MG63 (cell line): Measurements from ENCODE around the gene ITGA8. TPM values are rescaled to one million over a fixed set of nuclear protein-coding genes. Genes with fewer than 3 reads are reported as not detected.
"Not testable (repeated sequence)": the region's sequence is repeated elsewhere in the genome, so short reads cannot be mapped to it uniquely, and the experiment has no call there.

Experiments used
- DNase-seq: peaks from one replicate; pipeline ENCODE4 v3.0.0-alpha.2; 2020
- H3K27me3 ChIP-seq: fragments of 250-450 bp; sonication (Bioruptor Pico); 2 replicates; pipeline ENCODE4 v1.5.1; 2020; ENCODE audit warnings: mild to moderate bottlenecking, moderate library complexity
- H3K36me3 ChIP-seq: fragments of 250-450 bp; sonication (Bioruptor Pico); 2 replicates; pipeline ENCODE4 v1.5.1; 2020; ENCODE audit warnings: mild to moderate bottlenecking, moderate library complexity
- H3K4me3 ChIP-seq: fragments of 250-450 bp; sonication (Bioruptor Pico); 2 replicates; pipeline ENCODE4 v1.5.1; 2020; ENCODE audit warnings: mild to moderate bottlenecking, moderate library complexity
- H3K9me3 ChIP-seq: fragments of 250-450 bp; sonication (Bioruptor Pico); 2 replicates; pipeline ENCODE4 v1.5.1; 2020; ENCODE audit warnings: mild to moderate bottlenecking, moderate library complexity
- total RNA-seq: library from RNA; depleted of rRNA; stranded (reverse); fragments of >200 nt; shearing (Covaris generic); gene quantifications from 2 replicates; pipeline ENCODE4 v1.2.3, GENCODE V29; 2014; ENCODE audit warnings: low replicate concordance

The ITGA8 gene
- total RNA-seq, 1 experiment from 2014 or later = 0.03 TPM

DNA sequence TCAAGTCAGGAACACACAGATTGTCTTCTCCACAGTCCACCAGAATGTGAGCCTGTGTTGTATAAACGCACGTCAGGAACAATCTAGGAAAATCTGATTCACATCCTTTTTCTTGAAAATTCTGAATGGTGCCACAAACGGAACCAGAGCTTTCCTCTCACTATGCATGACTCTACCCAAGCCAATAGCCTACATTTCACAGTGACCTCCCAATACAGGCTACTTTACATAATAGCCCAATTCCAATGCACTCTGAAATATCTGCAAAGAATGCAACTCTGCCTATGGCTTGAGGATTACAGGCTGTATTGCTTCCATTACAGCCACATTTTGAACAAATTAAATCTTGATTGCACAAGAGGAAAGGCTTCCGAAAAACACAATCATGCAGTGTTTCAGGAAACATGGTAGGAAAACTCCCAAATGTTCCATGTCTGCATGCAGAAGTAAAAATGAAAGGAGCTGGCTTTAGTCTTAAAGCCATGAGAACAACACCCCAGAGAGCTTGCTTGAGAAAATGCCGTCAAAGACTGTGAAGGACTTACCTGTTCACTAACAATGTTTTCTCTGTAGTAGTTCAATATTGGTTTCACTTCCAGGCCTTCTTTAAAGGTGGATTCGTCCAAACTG, 113.9 kb downstream of the ITGA8 start:
- no peaks in the 10 kb centered on the region for H3K36me3 ChIP-seq
- H3K27me3 ChIP-seq = no peaks in the 10 kb centered on the region; the same call in none of the 2 replicates
- no peak overlapping the region for H3K4me3 ChIP-seq
- DNase-seq = no peak
- no peaks in the 10 kb centered on the region for H3K9me3 ChIP-seq

DNA sequence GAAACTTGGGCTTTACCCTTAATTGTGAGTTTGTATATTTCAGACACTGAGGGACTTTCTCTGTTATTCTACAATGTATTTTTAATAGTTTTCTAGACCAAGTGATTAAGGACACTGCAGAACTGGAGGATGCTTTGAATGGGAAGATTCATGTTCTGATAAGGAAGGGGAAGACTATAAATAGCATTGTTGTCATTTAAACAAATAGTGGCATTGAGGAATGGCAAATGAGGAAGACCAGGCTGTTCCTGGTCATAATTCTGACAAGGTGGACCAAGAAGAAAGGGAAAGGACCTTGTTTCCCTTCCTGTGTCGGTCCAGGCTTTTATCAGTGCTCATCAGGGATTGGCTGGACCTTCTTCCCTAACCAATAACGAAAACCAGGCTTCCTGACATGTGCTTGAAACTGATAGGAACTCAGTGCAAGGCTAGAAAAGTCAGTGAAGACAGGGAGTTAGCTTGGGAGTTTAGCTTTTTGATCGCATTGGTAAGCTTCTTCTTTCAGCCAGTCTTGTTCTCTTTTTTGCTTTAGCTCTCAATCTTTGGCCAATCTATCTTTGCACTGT, 116.2 kb downstream of the ITGA8 start:
- no peak for DNase-seq
- no peaks in the 10 kb centered on the region; the same call in none of the 2 replicates for H3K27me3 ChIP-seq
- no peak overlapping the region for H3K4me3 ChIP-seq
- no peaks in the 10 kb centered on the region for H3K36me3 ChIP-seq
- no peaks in the 10 kb centered on the region for H3K9me3 ChIP-seq

DNA sequence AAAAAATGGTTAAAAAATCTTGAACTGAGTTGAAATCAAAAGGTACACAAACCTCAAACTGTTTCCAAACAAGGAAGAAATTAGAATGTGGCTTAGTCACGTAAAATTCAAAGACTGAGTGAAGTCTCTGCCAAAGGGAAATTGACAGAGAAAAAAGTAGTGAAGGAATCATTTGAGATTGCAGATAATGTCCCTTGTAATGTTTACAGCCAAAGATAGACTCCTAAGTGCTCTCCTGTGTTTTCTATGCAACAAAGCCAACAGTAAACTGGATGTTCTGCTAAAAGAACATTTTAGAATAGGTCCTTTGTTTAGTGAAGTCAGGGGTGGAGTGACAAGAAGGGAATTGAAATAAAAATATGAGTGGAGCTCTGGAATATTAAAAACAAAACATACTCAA, 117.9 kb downstream of the ITGA8 start:
- no peak overlapping the region for H3K4me3 ChIP-seq
- no peak for DNase-seq
- no peaks in the 10 kb centered on the region; the same call in none of the 2 replicates for H3K27me3 ChIP-seq
- no peaks in the 10 kb centered on the region for H3K36me3 ChIP-seq
- H3K9me3 ChIP-seq = no peaks in the 10 kb centered on the region

DNA sequence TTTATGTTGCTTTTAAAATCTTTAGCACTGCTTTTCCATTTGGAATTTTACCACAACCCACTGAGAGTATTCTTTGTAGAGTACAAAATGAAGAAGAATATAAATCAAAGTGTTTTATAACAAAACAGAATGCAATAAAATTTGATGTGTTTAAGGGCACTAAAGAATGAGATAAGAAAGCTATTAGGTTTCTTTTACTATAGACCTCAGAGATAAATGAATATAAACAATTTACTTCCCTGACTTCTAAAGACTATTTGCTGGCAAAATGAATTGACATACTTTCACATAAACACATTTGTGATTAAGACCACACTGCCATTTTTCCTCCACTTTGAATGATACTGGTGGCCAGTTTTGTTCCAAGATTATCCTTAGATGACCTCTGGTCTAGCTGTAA, 124.5 kb downstream of the ITGA8 start:
- no peak for DNase-seq
- Histone ChIP-seq H3K4me3 (no peak overlapping the region), H3K36me3 (no peaks in the 10 kb centered on the region), H3K27me3 (0 out of 2 replicates have a peak, but pooled peaks cover 2% of the 10 kb centered on the region), H3K9me3 (no peaks in the 10 kb centered on the region)

DNA sequence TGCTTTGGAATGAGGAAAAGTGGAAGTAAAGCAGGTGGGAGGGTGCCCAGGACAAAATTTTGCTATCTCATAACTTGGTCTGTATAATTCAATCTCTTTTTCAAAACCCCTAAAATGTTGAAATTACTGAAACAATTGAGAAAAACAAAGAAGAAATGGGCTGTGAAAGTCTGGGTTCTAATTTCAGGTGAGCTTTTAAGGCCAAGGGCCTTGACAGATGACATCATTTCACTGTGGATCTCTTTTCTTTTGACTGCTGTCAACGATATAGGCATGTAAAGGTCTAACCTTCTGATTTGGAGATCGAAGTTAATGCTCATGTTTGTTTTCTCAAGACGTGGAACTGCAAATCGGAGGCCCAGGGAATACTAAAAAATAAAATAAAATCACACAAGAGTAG, 127.8 kb downstream of the ITGA8 start:
- Histone ChIP-seq H3K27me3 (0 out of 2 replicates have a peak, but pooled peaks cover 2% of the 10 kb centered on the region), H3K9me3 (peaks cover 3% of the 10 kb centered on the region; the same call in 1 of the 2 replicates), H3K4me3 (no peak overlapping the region), H3K36me3 (no peaks in the 10 kb centered on the region)
- no peak for DNase-seq

DNA sequence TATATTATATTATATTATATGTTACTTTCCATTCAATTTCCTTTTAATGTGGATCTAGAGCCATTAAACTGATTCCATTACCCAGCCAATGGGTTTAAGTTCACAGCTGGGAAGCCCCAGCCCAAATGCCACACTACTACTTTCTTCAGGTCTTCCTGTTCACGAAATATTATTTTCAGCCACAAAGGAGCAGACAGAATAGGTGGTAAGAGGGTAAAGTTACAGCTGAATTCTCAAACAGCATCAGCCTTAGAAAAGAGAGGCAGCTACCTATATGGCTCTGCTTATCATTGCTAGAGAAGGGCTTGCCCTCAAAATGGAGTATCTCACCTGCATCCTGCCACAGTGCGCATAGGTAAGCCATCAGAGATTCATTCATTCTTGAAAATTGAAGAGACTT, 128.3 kb downstream of the ITGA8 start:
- Histone ChIP-seq H3K36me3 (no peaks in the 10 kb centered on the region), H3K27me3 (no peaks in the 10 kb centered on the region), H3K9me3 (peaks cover 3% of the 10 kb centered on the region; the same call in 1 of the 2 replicates), H3K4me3 (no peak overlapping the region)
- DNase-seq = no peak

DNA sequence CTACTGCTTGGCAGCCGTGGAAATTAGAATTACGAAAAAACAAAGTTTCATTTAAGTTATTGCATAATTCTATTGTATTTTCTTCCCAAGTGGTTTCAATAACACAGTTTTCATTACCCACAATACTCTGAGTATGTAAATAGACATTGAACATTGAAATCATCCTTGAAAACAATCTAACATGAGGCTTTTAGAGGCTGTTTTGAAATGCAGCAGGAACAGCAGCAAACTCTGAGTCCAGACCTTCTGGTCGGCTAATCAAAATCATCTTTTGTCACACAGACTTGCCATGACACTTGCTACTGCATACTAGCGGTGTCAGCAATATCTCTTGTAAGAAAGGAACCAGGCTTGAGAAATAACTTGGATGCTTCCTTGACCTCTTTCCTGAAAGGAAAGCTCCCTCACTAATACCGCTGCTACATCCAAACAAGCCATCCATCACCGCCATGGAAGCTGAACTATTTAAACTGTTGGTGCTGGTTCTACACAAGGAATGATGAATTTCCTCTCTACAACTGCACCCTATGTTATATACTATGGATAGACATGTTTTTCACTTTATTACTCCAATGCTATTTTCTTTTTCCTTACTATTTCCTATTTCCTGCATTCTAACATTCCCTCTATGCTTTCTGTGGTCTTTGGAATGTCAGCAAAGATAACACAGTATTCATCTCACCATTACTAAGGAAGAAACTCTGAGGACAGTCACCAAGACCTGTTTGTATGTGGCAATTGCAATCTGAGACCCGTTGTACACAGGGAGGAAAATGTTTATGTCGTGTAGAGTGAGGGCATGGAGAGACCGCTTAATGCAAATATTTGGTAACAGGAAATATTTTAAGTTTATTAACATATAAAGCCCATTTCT, 130.8 kb downstream of the ITGA8 start:
- Histone ChIP-seq H3K36me3 (no peaks in the 10 kb centered on the region), H3K27me3 (no peaks in the 10 kb centered on the region), H3K4me3 (no peak overlapping the region), H3K9me3 (peaks cover 3% of the 10 kb centered on the region; the same call in 1 of the 2 replicates)
- DNase-seq = no peak

DNA sequence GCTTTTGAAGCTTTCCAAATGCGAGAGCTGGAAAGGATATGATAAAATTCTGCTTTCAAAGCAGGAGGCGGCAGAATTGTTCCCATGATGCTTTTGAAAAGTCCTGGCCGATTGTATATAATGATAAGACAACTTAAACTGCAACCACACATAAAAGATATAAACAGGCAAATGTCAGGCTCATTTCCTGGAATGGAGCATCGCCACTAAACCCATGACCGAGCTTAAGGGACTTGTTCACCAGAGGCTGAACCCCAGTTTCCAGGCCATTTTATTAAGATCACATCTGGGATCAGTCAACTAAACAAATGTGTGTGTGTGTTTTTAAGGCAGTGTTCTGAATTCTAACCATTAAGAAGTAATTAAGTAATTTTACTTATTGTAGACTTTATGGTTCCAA, 131.6 kb downstream of the ITGA8 start:
- Histone ChIP-seq H3K36me3 (no peaks in the 10 kb centered on the region), H3K9me3 (peaks cover 3% of the 10 kb centered on the region; the same call in 1 of the 2 replicates), H3K4me3 (no peak overlapping the region), H3K27me3 (no peaks in the 10 kb centered on the region)
- no peak for DNase-seq

DNA sequence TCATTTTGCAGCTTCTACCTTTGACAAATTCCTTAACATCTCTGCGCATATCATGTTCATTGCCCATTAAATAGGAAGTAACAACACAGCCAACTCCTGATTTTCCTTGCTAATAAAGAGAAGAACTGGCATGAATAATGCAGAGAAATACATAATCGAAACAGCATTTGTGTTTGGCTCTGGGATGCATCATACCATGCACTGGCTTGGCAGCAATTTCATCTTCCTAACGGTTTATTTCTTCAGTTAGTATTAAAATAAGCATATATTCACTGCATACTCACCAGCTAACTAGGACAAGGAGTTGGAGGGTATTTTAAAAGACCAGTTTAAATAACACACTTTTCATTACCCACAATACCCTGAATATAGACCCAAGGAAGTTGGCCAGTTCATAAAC, 132.5 kb downstream of the ITGA8 start:
- DNase-seq = no peak
- H3K4me3 ChIP-seq = no peak overlapping the region

DNA sequence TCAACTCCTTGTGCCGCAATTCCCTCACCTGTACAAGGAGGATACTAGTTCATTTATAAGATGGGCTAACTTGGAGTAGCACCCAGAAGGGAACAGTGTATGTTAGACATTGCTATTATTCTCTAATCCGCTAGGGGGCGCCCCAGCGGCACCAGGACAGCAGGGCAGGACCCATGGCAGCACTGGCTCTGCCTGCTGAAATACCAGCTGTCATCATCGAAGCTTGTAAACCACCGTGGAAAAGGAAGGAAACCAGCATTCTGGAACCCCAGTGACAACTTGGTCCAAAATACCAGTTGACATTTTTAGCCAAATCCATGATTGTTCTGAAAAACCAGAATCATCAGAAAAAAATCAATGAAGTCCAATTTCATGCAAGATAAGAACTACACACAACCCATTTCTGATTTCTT, 134.4 kb downstream of the ITGA8 start:
- Histone ChIP-seq H3K27me3 (no peaks in the 10 kb centered on the region), H3K4me3 (no peak overlapping the region), H3K9me3 (peaks cover 12% of the 10 kb centered on the region), H3K36me3 (no peaks in the 10 kb centered on the region)
- DNase-seq = peak; percentile 57

More for the DNA sequence above, 132.5 kb downstream of the ITGA8 start:
- Histone ChIP-seq H3K9me3 (peaks cover 5% of the 10 kb centered on the region; the same call in 1 of the 2 replicates), H3K27me3 (no peaks in the 10 kb centered on the region), H3K36me3 (no peaks in the 10 kb centered on the region)

DNA sequence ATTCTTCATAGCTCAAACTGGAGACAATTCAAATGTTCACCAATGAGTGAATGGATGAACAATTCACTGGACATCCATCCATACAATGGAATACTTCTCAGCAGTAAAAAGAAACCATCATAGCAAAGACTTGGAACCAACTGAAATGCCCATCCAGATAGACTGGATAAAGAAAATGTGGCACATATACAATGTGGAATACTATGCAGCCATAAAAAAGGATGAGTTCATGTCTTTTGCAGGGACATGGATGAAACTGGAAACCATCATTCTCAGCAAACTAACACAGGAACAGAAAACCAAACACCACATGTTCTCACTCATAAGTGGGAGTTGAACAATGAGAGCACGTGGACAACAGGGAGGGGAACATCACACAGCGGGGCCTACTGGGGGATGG, 136.8 kb downstream of the ITGA8 start:
- not testable (repeated sequence) for H3K9me3 ChIP-seq, DNase-seq, H3K27me3 ChIP-seq

DNA sequence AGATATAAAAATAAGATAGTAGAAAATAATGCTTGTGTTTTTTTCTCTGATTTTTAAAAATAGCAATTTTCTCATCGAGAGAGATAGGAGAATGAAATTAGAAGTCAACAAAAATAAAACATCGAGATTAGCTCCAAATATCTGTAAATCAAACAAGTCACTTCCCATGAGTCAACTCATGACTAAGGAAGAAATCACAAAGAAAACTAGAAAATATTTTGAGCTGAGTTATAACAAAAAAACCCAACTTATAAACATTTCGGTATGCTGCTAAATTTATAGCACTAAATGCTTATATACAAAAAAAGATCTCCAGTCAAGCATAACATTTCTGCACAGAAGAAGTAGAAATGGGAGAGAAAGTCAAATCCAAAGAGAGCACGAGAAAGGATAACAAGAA, 140.1 kb downstream of the ITGA8 start:
- Histone ChIP-seq H3K36me3 (no peaks in the 10 kb centered on the region), H3K27me3 (no peaks in the 10 kb centered on the region), H3K4me3 (peak overlapping the region; percentile 7; the same call in 1 of the 2 replicates), H3K9me3 (peaks cover 9% of the 10 kb centered on the region)
- no peak for DNase-seq

More for the DNA sequence above, 136.8 kb downstream of the ITGA8 start:
- H3K4me3 ChIP-seq, H3K36me3 ChIP-seq: not testable (repeated sequence)

DNA sequence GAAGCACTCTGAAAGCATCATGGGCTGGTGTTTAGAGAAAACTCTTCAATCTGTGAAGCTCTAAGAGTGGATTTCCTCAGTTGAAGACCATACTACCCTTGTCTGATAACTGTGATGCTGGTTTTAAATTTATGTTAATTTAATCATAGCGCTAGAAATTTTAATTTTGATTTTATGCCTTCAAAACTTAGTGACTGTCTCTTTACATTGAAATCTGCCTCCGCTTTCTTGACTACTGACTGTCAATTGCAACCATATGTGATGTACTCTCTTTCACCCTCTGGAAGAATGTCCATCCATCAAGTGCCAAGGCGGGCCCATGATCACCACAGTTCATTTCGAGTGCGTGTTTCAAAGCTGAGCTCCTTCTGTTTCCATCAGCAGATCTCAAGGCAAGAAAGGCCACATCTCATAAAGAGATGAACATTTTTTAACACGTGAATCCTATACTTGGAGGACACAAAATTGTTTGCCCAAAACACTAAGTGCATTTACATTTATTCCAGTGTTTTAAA, 147.1 kb downstream of the ITGA8 start:
- Histone ChIP-seq H3K27me3 (no peaks in the 10 kb centered on the region), H3K9me3 (no peaks in the 10 kb centered on the region), H3K36me3 (no peaks in the 10 kb centered on the region), H3K4me3 (no peak overlapping the region)
- no peak for DNase-seq

DNA sequence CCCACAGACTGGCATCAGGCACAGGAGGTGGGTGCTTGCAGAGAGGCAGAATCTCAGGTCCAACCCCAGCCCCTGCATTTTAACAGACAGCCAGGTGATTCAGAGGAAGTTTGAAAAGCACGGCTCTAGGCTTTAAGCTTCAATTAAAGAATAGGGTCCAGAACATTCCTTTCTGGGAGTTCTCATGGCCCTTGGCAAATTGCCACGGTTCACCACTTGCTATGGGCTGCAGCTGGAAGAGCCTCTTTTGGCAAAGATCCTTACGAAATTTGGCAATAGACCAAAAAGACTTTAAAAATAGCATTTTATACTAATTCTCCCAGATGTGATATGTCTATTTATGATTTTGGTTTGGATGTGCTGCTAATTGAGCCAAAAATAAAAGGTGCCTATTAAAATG, 148.1 kb downstream of the ITGA8 start:
- DNase-seq = peak; percentile 67
- no peaks in the 10 kb centered on the region for H3K9me3 ChIP-seq

DNA sequence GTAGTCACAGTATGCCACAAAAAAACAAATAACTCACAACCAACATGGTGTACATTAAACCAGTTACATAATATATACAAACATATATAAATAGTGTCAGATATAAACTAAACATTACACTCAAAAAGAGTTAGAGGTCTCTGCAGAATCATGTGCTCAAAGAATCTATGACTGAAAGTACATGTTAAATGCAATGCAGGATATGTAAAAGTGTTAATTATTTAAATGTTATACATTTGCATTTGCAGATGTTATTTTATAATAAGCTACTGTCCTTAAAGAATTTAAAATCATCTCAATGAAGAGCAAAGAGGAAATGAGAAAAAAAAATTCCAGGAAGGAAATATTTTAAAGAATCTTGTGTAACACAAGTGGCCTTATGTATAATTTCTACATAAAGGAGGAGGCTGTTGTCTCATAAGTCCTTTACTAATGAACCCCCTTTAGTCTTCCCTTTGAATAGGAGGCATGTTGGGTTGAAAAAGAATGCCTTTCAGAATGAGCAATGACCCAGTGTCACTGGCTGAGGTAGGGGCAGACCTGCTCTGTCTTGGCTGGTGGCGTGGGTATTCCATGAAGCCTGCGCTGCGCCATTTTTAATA, 148.9 kb downstream of the ITGA8 start:
- Histone ChIP-seq H3K27me3 (no peaks in the 10 kb centered on the region), H3K4me3 (no peak overlapping the region), H3K9me3 (no peaks in the 10 kb centered on the region), H3K36me3 (no peaks in the 10 kb centered on the region)
- no peak for DNase-seq

More for the DNA sequence above, 148.1 kb downstream of the ITGA8 start:
- no peaks in the 10 kb centered on the region for H3K27me3 ChIP-seq
- H3K4me3 ChIP-seq = no peak overlapping the region
- H3K36me3 ChIP-seq = no peaks in the 10 kb centered on the region

DNA sequence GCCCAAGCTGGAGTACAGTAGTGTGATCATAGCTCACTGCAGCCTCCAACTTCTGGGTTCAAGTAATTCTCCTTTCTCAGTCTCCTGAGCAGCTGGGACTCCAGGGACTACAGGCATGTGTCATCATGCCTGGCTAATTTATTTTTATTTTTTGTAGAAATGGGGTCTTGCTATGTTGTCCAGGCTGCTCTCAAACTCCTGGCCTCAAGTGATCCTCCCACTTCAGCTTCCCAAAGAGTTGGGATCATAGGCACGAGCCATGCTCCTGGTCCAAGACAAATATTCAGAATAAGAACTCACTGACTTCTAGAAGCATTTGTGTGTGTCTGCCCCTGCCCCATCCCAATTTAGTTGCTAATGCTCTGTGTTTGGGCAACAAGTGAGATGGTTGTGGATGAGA, 151.8 kb downstream of the ITGA8 start:
- no peaks in the 10 kb centered on the region for H3K27me3 ChIP-seq
- H3K9me3 ChIP-seq = no peaks in the 10 kb centered on the region

DNA sequence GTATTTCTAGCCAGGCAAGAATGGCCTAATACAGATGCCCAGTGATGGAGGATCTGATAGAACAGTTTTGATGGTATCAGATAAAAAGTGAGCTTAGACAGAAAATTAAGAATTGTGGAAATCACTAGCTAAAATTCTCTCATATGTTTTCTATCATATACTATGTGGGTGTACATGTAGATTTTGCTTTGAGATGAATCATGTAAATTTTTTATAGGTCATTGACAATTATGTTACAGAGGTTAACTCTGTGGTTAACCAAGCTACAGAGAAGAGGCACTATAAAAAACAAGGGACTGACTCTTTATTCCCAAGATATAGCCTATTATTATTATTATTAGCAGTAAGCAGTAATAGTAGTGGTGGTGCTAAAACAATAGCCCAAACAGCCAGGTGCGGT, 156.5 kb downstream of the ITGA8 start:
- no peaks in the 10 kb centered on the region; the same call in 1 of the 2 replicates for H3K27me3 ChIP-seq
- no peaks in the 10 kb centered on the region for H3K9me3 ChIP-seq
- H3K4me3 ChIP-seq = no peak overlapping the region
- H3K36me3 ChIP-seq = no peaks in the 10 kb centered on the region
- no peak for DNase-seq

More for the DNA sequence above, 151.8 kb downstream of the ITGA8 start:
- Histone ChIP-seq H3K36me3 (no peaks in the 10 kb centered on the region), H3K4me3 (no peak overlapping the region)
- no peak for DNase-seq
